Stimulated activated CD4-positive, alpha-beta T cell treated with anti-CD3 and anti-CD28 coated beads, Interleukin-2, amount 100 ng/mL, for 48 hours (primary cell): ENCODE measurements around the gene TSHZ2.
A peak's percentile ranks its signal among the peaks of the same experiment; 100 is the strongest.
"Not testable (repeated sequence)": the region's sequence is repeated elsewhere in the genome, so short reads cannot be mapped to it uniquely, and the experiment has no call there.

ENCODE experiments used
- DNase-seq, 2 donors: peaks; one replicate each; pipeline ENCODE4 v3.0.0-alpha.2; 2020

Gene TSHZ2

GRCh38 chr20:52963131-52963530, 9.0 kb upstream of the TSHZ2 start:
- DNase-seq = no peak

GRCh38 chr20:52964131-52964530, 8.0 kb upstream of the TSHZ2 start:
- no peak for DNase-seq

GRCh38 chr20:52965380-52965779, 6.8 kb upstream of the TSHZ2 start:
- DNase-seq = no peak

- no peak for DNase-seq
Measured at GRCh38 chr20:52965819-52966218, 6.3 kb upstream of the TSHZ2 start.

- DNase-seq = not testable (repeated sequence)
Measured at GRCh38 chr20:52966543-52966942, 5.6 kb upstream of the TSHZ2 start.

- peak in 1 of 2 donors; percentile 11 for DNase-seq
Measured at GRCh38 chr20:52971498-52972189, 514 bp upstream of the TSHZ2 start.

- DNase-seq = peak; percentile 22 to 25
Measured at GRCh38 chr20:52972965-52973819, 1.0 kb downstream of the TSHZ2 start.

- peak in 1 of 2 donors; percentile 41 for DNase-seq
Measured at GRCh38 chr20:52974179-52974594, 2.0 kb downstream of the TSHZ2 start.

- peak in 1 of 2 donors; percentile 25 for DNase-seq
Measured at GRCh38 chr20:52975029-52975732, 3.0 kb downstream of the TSHZ2 start.

GRCh38 chr20:52975803-52976531, 3.8 kb downstream of the TSHZ2 start:
- DNase-seq = no peak

GRCh38 chr20:52978851-52979250, 6.7 kb downstream of the TSHZ2 start:
- no peak for DNase-seq

GRCh38 chr20:52981051-52981450, 8.9 kb downstream of the TSHZ2 start:
- DNase-seq = no peak

GRCh38 chr20:52983726-52984450, 11.7 kb downstream of the TSHZ2 start:
- no peak for DNase-seq

GRCh38 chr20:52984451-52984810, 12.3 kb downstream of the TSHZ2 start:
- DNase-seq = no peak

GRCh38 chr20:52985687-52986086, 13.5 kb downstream of the TSHZ2 start:
- no peak for DNase-seq

- no peak for DNase-seq
Measured at GRCh38 chr20:52987295-52987694, 15.1 kb downstream of the TSHZ2 start.

GRCh38 chr20:52991830-52992229, 19.7 kb downstream of the TSHZ2 start:
- no peak for DNase-seq

GRCh38 chr20:52992632-52993031, 20.5 kb downstream of the TSHZ2 start:
- DNase-seq = no peak

- no peak for DNase-seq
Measured at GRCh38 chr20:52993076-52993475, 20.9 kb downstream of the TSHZ2 start.

- DNase-seq = no peak
Measured at GRCh38 chr20:52994184-52994970, 22.2 kb downstream of the TSHZ2 start.

- DNase-seq = no peak
Measured at GRCh38 chr20:52996130-52996529, 24.0 kb downstream of the TSHZ2 start.
